ENCODE data around the gene COLQ.
"Not testable (repeated sequence)": the region's sequence is repeated elsewhere in the genome, so short reads cannot be mapped to it uniquely, and the experiment has no call there.

The COLQ gene

GRCh38 chr3:15471861-15472260, 49.6 kb downstream of the COLQ start:
- Mint-ChIP-seq H3K27ac (no peak overlapping the region), H3K4me3 (no peak overlapping the region), H3K9me3 (no peaks in the 10 kb centered on the region), H3K27me3 (peaks cover 27% of the 10 kb centered on the region), H3K4me1 (no peaks in the 10 kb centered on the region), H3K36me3 (no peaks in the 10 kb centered on the region)
- CTCF ChIA-PET = interaction anchor here (0.5 kb wide), 1 partner anchor 97 kb away, joined by 3 read pairs; no protein-coding TSS in a partner anchor
- no peak for DNase-seq

- peaks cover 23% of the 10 kb centered on the region for H3K27me3 Mint-ChIP-seq
- H3K4me1 Mint-ChIP-seq = no peaks in the 10 kb centered on the region
- H3K4me3 Mint-ChIP-seq = no peak overlapping the region
- H3K9me3 Mint-ChIP-seq = no peaks in the 10 kb centered on the region
- CTCF ChIA-PET = no interaction called here
- no peak for DNase-seq
- no peak overlapping the region for H3K27ac Mint-ChIP-seq
- no peaks in the 10 kb centered on the region for H3K36me3 Mint-ChIP-seq
Measured at GRCh38 chr3:15470849-15471248, 50.7 kb downstream of the COLQ start.

DNA sequence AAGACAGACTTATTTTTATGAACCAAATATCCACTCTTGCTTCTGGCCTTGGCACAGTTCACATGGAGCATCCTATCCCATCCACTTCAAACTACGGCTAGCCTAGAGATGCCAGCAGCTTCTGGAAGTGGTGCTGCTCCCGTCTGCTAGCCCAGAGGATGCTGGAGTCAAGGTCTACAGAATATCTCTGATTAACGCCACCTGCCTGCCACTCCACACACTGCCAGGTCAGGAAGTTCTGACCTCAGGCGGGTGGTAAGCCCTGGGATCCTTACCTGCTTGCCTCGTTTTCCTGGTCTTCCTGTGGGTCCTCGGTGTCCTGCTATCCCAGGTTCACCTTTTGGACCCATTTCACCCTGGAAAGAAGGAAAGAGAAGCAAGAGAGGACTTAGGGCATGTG, 51.2 kb downstream of the COLQ start:
- CTCF ChIA-PET = no interaction called here
- DNase-seq = no peak
- H3K36me3 Mint-ChIP-seq = no peaks in the 10 kb centered on the region
- H3K9me3 Mint-ChIP-seq = no peaks in the 10 kb centered on the region
- H3K4me1 Mint-ChIP-seq = no peaks in the 10 kb centered on the region
- H3K27ac Mint-ChIP-seq = no peak overlapping the region
- H3K4me3 Mint-ChIP-seq = no peak overlapping the region
- peaks cover 22% of the 10 kb centered on the region for H3K27me3 Mint-ChIP-seq

DNA sequence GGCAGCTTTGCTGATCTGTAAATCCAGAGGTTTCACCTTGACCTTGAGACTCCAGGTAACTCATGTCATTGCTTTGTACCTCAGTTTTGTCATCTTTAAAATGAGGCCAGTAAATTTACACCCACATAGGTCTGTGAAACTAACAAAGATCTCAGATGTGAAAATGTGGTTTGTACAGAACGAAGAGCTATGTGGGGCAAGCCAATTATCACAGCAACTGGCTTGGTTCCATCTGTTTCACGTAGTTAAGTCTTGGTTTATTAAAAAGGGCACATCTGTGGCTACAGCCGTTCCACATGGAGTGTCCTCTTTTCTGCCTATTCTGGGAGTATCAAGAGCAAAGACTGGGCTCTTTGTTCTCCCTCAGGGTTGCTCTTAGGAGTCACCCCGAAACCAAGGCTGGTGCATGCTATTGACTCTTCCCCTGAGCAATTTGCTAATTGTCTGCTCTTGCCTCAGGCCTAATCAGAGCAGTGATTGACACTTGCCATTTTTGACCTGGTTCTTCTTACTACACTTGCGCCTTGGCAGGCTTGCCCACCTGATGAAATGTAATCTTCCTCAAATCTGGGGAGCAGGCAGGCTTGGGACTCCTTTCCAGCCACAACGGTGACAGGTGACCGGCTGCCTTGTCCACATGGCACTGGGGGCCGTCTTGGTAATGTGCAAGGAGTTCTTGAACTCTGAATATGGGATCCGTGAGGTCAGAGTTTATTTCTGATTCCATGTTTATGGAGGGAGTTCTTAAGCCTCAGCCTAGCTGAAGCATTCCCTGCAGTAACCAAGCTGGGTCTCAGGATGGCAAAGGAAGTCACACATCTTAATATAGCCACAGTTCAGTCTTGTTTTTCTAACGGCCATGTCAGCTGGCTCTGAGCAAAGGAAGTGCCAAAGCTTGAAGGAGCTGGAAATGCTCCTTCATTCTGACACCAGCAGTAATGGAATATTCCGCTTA, 54.0 kb downstream of the COLQ start:
- no peak for DNase-seq
- CTCF ChIA-PET = no interaction called here
- Mint-ChIP-seq H3K36me3 (no peaks in the 10 kb centered on the region), H3K9me3 (no peaks in the 10 kb centered on the region), H3K27me3 (peaks cover 14% of the 10 kb centered on the region), H3K4me3 (no peak overlapping the region), H3K4me1 (peaks cover 1% of the 10 kb centered on the region), H3K27ac (no peak overlapping the region)

DNA sequence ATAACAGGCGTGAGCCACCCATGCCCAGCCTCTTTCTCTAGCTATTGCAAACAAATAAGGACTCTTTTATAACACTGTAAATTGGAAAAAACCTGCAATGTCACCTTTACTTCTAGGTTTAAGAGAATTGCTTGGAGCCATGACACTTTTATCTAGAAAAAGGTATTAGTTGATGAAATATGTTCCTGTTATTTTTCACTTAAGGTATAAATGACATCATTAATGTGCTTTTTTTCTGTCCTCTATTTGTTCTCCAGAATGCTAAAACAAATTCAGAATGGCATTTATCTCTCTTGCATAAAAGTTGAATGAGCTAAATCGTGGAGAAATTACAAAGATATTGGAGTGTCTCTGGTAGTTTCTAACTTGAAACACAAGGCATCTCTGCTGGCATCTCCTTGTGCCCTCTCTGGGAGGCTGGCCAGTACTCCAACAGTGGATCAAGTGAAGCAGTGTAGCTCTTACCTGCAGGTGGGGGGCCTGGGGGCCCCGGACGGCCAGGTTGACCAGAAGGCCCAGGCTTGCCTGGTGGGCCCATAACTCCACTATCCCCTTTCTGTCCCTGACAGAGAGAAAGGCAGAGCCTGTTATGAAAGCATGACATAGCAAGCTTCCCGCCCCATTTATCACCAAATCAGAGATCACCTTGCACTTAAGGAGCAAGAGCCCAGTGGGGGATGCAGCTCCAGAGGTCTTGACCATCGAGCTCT, 55.5 kb downstream of the COLQ start:
- H3K27me3 Mint-ChIP-seq = peaks cover 11% of the 10 kb centered on the region
- H3K27ac Mint-ChIP-seq = no peak overlapping the region
- no peaks in the 10 kb centered on the region for H3K9me3 Mint-ChIP-seq
- CTCF ChIA-PET = interaction anchor here (0.6 kb wide), 1 partner anchor 94 kb away, joined by 3 read pairs; no protein-coding TSS in a partner anchor
- H3K36me3 Mint-ChIP-seq = no peaks in the 10 kb centered on the region
- DNase-seq = no peak
- H3K4me1 Mint-ChIP-seq = peaks cover 12% of the 10 kb centered on the region
- H3K4me3 Mint-ChIP-seq = no peak overlapping the region

DNA sequence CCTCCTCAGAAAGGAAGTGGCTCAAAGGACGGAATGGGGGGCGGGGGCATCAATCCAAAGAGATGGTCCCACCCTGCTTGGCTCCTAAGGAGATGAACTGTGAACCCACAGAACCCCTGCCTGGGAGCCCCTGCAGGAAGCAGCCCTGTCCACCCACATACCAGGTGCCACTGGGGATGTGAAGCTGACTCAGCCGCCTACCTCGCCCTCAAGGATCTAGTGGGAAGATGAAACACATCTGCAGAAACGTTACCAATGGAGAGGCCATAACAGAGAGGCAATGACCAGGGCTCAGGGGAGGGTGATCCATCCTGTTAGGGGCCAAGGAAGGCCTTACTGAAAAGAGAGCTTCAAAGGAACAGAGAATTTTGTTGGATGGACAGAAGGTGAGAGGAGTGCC, 59.1 kb downstream of the COLQ start:
- Mint-ChIP-seq H3K4me3 (peak overlapping the region; percentile 22), H3K36me3 (peaks cover 2% of the 10 kb centered on the region), H3K27me3 (peaks cover 7% of the 10 kb centered on the region), H3K4me1 (peaks cover 29% of the 10 kb centered on the region), H3K9me3 (no peaks in the 10 kb centered on the region), H3K27ac (no peak overlapping the region)
- DNase-seq = no peak
- CTCF ChIA-PET = interaction anchor here (0.7 kb wide), 1 partner anchor 57 kb away, joined by 3 read pairs; no protein-coding TSS in a partner anchor

- Mint-ChIP-seq H3K4me3 (no peak overlapping the region), H3K9me3 (no peaks in the 10 kb centered on the region), H3K36me3 (peaks cover 2% of the 10 kb centered on the region), H3K4me1 (peaks cover 29% of the 10 kb centered on the region), H3K27ac (no peak overlapping the region), H3K27me3 (peaks cover 11% of the 10 kb centered on the region)
- peak; percentile 50 for DNase-seq
- CTCF ChIA-PET = interaction anchor here (1.5 kb wide), 1 partner anchor 55 kb away, joined by 3 read pairs; no protein-coding TSS in a partner anchor
Measured at GRCh38 chr3:15460891-15461531, 60.5 kb downstream of the COLQ start.

GRCh38 chr3:15458212-15458780, 63.2 kb downstream of the COLQ start:
- peaks cover 2% of the 10 kb centered on the region for H3K36me3 Mint-ChIP-seq
- CTCF ChIA-PET = no interaction called here
- peaks cover 29% of the 10 kb centered on the region for H3K4me1 Mint-ChIP-seq
- no peak for DNase-seq
- H3K27ac Mint-ChIP-seq = no peak overlapping the region
- H3K27me3 Mint-ChIP-seq = peaks cover 11% of the 10 kb centered on the region
- no peaks in the 10 kb centered on the region for H3K9me3 Mint-ChIP-seq
- no peak overlapping the region for H3K4me3 Mint-ChIP-seq

DNA sequence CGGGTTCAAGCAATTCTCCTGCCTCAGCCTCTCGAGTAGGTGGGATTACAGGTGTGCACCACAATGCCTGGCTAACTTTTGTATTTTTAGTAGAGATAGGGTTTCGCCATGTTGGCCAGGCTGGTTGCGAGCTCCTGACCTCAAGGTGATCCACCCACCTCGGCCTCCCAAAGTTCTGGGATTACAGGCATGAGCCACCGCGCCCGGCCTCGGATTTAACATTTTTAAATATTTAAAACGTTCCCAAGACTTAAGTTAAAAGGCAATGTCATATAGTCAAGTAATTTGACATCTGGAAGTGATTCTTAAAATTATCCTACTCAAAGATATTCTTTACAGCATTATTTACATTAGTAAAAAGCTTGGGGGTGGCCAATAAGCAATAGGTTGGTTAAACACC, 64.6 kb downstream of the COLQ start:
- Mint-ChIP-seq H3K27me3 (peaks cover 11% of the 10 kb centered on the region), H3K4me1 (peaks cover 24% of the 10 kb centered on the region)
- H3K36me3 Mint-ChIP-seq, CTCF ChIA-PET, H3K9me3 Mint-ChIP-seq, H3K27ac Mint-ChIP-seq, H3K4me3 Mint-ChIP-seq, DNase-seq: not testable (repeated sequence)

GRCh38 chr3:15456321-15456720, 65.2 kb downstream of the COLQ start:
- peaks cover 2% of the 10 kb centered on the region for H3K36me3 Mint-ChIP-seq
- no peak for DNase-seq
- no peaks in the 10 kb centered on the region for H3K9me3 Mint-ChIP-seq
- CTCF ChIA-PET = no interaction called here
- peaks cover 20% of the 10 kb centered on the region for H3K4me1 Mint-ChIP-seq
- peaks cover 8% of the 10 kb centered on the region for H3K27me3 Mint-ChIP-seq
- H3K4me3 Mint-ChIP-seq = no peak overlapping the region
- H3K27ac Mint-ChIP-seq = no peak overlapping the region

DNA sequence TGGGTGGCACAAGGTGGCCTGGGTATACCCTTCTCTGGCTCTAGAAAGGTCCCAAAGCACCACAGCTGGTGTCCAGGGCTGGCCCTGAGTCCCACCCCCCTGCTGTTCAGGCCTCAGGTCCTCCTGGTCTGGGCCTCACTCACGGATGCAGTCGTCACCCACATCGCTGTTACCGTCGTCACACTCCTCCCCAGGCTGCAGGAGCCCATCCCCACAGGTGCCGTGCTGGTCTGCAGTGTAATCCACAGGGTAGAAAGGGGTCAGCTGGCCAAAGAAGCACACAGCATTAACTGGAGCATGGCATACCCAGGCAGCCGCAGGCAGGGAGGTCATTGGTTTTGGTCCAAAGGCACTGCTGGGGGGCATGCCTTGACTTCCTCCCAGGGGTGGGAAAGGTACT, 65.8 kb downstream of the COLQ start:
- peaks cover 4% of the 10 kb centered on the region for H3K27me3 Mint-ChIP-seq
- no peak overlapping the region for H3K4me3 Mint-ChIP-seq
- H3K9me3 Mint-ChIP-seq = no peaks in the 10 kb centered on the region
- no peak for DNase-seq
- peaks cover 2% of the 10 kb centered on the region for H3K36me3 Mint-ChIP-seq
- peaks cover 14% of the 10 kb centered on the region for H3K4me1 Mint-ChIP-seq
- H3K27ac Mint-ChIP-seq = peak overlapping the region; percentile 11
- CTCF ChIA-PET = no interaction called here

DNA sequence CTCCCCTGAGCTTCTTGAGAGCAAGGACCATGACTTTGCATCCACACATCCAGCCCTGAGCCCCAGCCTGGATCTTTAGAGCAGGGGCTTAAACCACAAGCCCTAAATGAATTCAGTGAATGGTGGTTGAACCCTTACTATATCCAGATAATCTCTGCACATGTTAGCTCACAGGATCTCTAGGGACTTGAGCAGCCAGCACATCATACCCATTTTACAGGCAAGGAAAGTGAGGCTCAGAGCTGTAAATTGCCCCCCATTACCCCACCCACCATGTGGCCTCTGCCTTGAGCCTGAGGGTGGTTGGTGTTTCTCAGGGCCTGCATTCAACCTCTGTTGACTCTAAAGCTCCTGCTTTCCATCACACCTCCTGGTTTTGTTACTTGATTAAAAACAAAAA, 66.5 kb downstream of the COLQ start:
- CTCF ChIA-PET = interaction anchor here (1.1 kb wide), 2 partner anchors 50 to 102 kb away, joined by 3 to 4 read pairs; no protein-coding TSS in a partner anchor
- peaks cover 4% of the 10 kb centered on the region for H3K27me3 Mint-ChIP-seq
- H3K9me3 Mint-ChIP-seq = no peaks in the 10 kb centered on the region
- H3K4me1 Mint-ChIP-seq = peaks cover 6% of the 10 kb centered on the region
- H3K27ac Mint-ChIP-seq = no peak overlapping the region
- peaks cover 2% of the 10 kb centered on the region for H3K36me3 Mint-ChIP-seq
- H3K4me3 Mint-ChIP-seq = no peak overlapping the region
- no peak for DNase-seq

DNA sequence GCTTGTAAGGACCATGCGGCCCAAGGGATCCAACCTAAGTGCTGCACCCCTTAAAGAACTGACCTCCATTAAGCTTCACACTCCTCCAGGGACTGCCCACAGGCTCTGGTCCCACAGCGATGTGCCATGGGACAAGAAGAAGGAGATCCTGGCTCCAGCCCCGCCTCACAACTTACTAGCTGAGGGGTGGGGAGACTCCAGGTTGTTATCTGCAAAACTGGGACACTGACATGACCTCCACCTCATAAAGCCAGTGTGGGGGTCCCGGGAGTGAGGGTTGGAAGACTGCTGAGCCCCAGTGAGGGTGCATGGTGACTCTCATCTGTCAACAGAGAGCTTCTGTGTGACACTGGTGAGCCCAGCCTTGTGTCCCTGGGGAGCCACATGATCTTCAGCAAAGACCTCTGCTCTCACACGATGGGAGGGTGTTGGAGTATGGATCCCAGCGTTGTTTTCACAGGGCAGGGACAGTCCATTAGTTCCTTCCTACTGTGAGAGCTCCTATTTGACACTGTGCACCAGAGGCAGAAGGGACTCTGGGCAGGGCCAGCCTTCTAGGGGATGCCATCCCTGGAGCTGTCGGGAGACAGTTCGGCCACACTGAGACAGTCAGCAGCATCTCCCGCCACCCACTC, 67.4 kb downstream of the COLQ start:
- DNase-seq = no peak
- Mint-ChIP-seq H3K4me1 (peaks cover 4% of the 10 kb centered on the region), H3K27me3 (peaks cover 4% of the 10 kb centered on the region), H3K36me3 (peaks cover 2% of the 10 kb centered on the region), H3K4me3 (no peak overlapping the region), H3K27ac (no peak overlapping the region), H3K9me3 (no peaks in the 10 kb centered on the region)
- CTCF ChIA-PET = interaction anchor here (1.1 kb wide), 2 partner anchors 49 to 102 kb away, joined by 3 to 4 read pairs; no protein-coding TSS in a partner anchor

All from activated naive CD4-positive, alpha-beta T cell treated with anti-CD3 and anti-CD28 coated beads, Interleukin-2, amount 10 ng/mL, durations not matched to agents 7 days and 5 days (primary cell).